CD4-positive, CD25-positive, alpha-beta regulatory T cell (primary cell): ENCODE results near the gene ST6GALNAC5. TPM values are rescaled to one million over a fixed set of nuclear protein-coding genes. Genes with fewer than 3 reads are reported as not detected.
A peak's percentile ranks its signal among the peaks of the same experiment; 100 is the strongest.

Experiments used
- ATAC-seq, 2 donors: fragments of 150-1000 bp; cut with Tn5 transposase; one replicate each; pipeline ENCODE4 v1.10.0; 2021; ENCODE audit warnings: low read depth in 2 of 2, moderate number of reproducible peaks in 2 of 2, moderate library complexity in 1 of 2
- DNase-seq, 3 donors: peaks; one replicate each; pipeline versions ENCODE4 v3.0.0 to v3.0.0-alpha.2; 2012 to 2022; ENCODE audit warnings: mixed read lengths in 1 of 3
- H3K27ac ChIP-seq: one replicate; pipeline ENCODE4 v1.7.0; 2013; ENCODE audit warnings: mild to moderate bottlenecking, low read length; ENCODE audit not compliant: insufficient read depth, poor library complexity, severe bottlenecking
- H3K27me3 ChIP-seq: one replicate; pipeline ENCODE4 v1.7.0; 2013; ENCODE audit warnings: low read length; ENCODE audit not compliant: control insufficient read depth, insufficient read depth
- H3K36me3 ChIP-seq: one replicate; pipeline ENCODE4 v1.7.0; 2013; ENCODE audit warnings: mild to moderate bottlenecking, low read length, moderate library complexity; ENCODE audit not compliant: control insufficient read depth, insufficient read depth
- H3K4me1 ChIP-seq: 2 replicates; pipeline ENCODE4 v1.7.0; 2013; ENCODE audit warnings: mild to moderate bottlenecking, low read length; ENCODE audit not compliant: insufficient read depth, control insufficient read depth, poor library complexity, severe bottlenecking
- H3K4me3 ChIP-seq: one replicate; pipeline ENCODE4 v1.7.0; 2013; ENCODE audit warnings: low read depth, mild to moderate bottlenecking, low read length, moderate library complexity
- H3K9me3 ChIP-seq, 2 experiments: 1 replicate in 1 of 2; 2 replicates in 1 of 2; pipeline ENCODE4 v1.7.0; 2013; ENCODE audit warnings: low read length in 2 of 2, mild to moderate bottlenecking in 1 of 2, moderate library complexity in 1 of 2; ENCODE audit not compliant: control insufficient read depth in 2 of 2
- H3K27ac Mint-ChIP-seq, 3 donors: one replicate each; pipeline ENCODE4 v1.8.0; 2020 to 2022; ENCODE audit warnings: mild to moderate bottlenecking in 3 of 3, mixed read lengths in 3 of 3, moderate library complexity in 2 of 3
- H3K27me3 Mint-ChIP-seq: one replicate; pipeline ENCODE4 v1.8.0; 2022; ENCODE audit warnings: mild to moderate bottlenecking, mixed read lengths
- H3K36me3 Mint-ChIP-seq: one replicate; pipeline ENCODE4 v1.8.0; 2020; ENCODE audit warnings: mixed read lengths
- H3K4me1 Mint-ChIP-seq, 4 donors: one replicate each; pipeline ENCODE4 v1.8.0; 2020 to 2022; ENCODE audit warnings: mixed read lengths in 4 of 4, mild to moderate bottlenecking in 1 of 4
- H3K4me3 Mint-ChIP-seq, 4 donors: one replicate each; pipeline ENCODE4 v1.8.0; 2020 to 2022; ENCODE audit warnings: mild to moderate bottlenecking in 4 of 4, mixed read lengths in 4 of 4, moderate library complexity in 3 of 4
- H3K9me3 Mint-ChIP-seq, 7 donors: one replicate each; pipeline ENCODE4 v1.8.0; 2020 to 2022; ENCODE audit warnings: mixed read lengths in 7 of 7, mild to moderate bottlenecking in 3 of 7, moderate library complexity in 2 of 7
- polyA plus RNA-seq, 4 donors: library from polyadenylated mRNA; unstranded; fragments of 300-500 nt; fragmentation: Illumina TruSeq; gene quantifications; one replicate each; pipeline ENCODE4 v1.2.3, GENCODE V29; 2021
- total RNA-seq: library from RNA; stranded (reverse); gene quantifications from one replicate; pipeline ENCODE4 v1.2.3, GENCODE V29; 2022

The ST6GALNAC5 gene
- total and polyA plus RNA-seq, 5 donors from 2014 or later: 0.30 TPM; not detected in 4

DNA sequence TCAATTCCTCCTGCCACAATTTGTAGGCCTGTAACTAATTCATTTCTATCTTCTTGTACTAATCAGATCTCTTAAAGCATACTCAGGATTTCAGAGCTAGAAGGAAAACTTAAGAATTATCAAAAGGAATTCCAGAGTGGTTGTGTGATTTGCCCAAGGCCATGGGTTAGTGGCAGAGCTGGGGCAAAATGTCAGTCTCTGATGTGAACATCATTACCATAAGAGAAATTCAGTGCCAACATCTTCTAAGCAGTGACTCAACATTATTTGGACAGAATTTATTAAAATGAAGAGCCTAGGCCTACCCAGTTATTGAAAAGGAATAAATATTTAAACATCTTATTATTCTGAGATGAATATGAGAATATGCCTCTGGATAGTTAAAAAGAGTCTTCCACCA lies 14.5 kb downstream of the ST6GALNAC5 start:
- Histone ChIP-seq H3K4me1 (no peaks in the 10 kb centered on the region), H3K9me3 (no peaks in the 10 kb centered on the region), H3K27me3 (no peaks in the 10 kb centered on the region), H3K4me3 (no peak overlapping the region), H3K27ac (no peak overlapping the region), H3K36me3 (no peaks in the 10 kb centered on the region)
- Mint-ChIP-seq H3K27ac (no peak overlapping the region), H3K4me1 (no peaks in the 10 kb centered on the region), H3K36me3 (no peaks in the 10 kb centered on the region), H3K4me3 (no peak overlapping the region), H3K9me3 (peaks cover 0 to 2% (median 0%) of the 10 kb centered on the region in 7 donors), H3K27me3 (peaks cover 4% of the 10 kb centered on the region)
- ATAC-seq: no peak
- no peak for DNase-seq

DNA sequence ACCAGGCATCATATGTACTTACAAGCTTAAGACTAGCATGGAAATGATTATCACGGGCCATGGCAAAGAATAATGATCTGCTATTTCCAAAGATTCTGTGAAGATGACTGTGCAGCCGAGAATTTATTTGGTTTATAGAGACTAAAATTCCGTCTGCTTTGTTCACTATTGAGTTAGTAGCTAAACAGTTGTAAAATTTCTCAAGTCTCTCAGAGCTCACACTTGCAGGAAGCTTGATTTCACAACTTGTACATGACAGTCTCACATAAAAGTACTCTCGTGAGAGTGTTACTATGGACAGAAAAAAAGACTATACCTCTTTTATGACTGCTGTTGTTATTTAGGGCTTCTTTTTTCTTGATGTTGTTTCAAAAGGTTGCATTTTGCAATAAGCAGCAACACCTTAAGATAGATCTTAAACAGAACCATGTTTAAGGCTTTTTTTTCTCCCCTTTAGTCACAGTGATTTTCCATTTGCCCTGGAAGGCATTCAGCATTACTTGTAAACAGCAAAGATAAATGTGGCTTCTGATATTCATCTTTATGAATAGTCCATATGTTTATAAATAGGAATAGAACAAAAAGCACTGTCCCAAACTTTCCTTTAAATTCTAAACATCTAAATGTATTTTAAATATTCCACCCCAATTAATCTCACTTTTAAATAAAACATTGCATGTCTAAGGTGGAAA lies 24.8 kb downstream of the ST6GALNAC5 start:
- no peaks in the 10 kb centered on the region for H3K36me3 Mint-ChIP-seq
- no peak overlapping the region for H3K4me3 ChIP-seq

DNA sequence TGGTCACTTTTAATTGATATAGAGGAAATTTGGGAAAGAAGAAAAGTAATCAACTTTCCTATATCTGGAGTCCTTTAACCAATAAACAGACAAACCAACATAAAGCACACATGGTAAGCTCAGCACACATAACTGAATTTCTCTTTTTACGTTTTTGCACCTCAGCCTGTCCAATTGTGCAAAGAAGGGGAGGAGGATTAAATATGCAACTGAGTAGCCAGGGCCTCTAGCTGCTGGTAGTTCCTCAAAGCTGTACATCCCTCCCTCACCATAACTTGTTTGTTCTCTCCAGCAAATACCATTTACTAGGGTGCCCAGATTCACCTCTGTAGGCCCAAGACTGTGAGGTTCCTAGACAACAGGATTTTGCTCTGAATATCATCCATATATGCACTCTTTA lies 25.4 kb downstream of the ST6GALNAC5 start:
- Histone ChIP-seq H3K27ac (no peak overlapping the region), H3K27me3 (peaks cover 4% of the 10 kb centered on the region)
- no peak overlapping the region for H3K4me3 Mint-ChIP-seq

More for the DNA sequence above, 24.8 kb downstream of the ST6GALNAC5 start:
- Histone ChIP-seq H3K27ac (no peak overlapping the region), H3K27me3 (peaks cover 4% of the 10 kb centered on the region), H3K9me3 (no peaks in the 10 kb centered on the region), H3K4me1 (no peaks in the 10 kb centered on the region), H3K36me3 (no peaks in the 10 kb centered on the region)
- DNase-seq (no peak), ATAC-seq (no peak)
- H3K27ac Mint-ChIP-seq: no peak overlapping the region
- H3K9me3 Mint-ChIP-seq: peaks cover 0 to 3% (median 0%) of the 10 kb centered on the region in 7 donors
- peaks cover 10% of the 10 kb centered on the region for H3K27me3 Mint-ChIP-seq
- no peaks in the 10 kb centered on the region for H3K4me1 Mint-ChIP-seq
- H3K4me3 Mint-ChIP-seq: no peak overlapping the region

DNA sequence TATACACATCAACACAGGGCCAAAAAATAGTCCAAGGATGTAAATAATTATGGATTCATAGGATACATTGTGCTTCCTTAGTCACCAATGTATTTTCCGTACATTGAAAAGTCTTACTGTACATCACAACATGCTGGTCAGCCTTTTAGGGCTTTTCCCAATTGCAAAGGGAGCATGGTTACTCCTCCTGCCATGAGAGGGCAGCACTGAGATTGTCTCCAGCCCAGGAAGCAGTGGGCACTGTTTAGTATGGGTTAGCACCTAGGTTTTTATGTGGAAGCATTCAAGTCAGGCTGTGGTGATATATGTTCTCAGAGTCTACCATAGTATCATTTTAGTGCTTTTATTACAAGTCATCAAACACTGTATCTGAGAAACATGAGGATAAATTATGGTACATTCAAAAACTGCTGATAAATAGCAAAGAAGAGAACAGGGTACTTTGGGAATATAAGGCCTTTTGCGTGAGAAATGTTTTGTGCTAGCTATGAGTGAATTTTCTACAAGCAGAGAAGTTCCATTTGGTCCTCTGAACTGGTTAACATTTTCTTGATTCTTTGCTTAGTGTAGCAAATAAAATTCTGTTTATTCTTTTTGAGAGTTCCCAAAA lies 34.0 kb downstream of the ST6GALNAC5 start:
- H3K9me3 Mint-ChIP-seq: no peaks in the 10 kb centered on the region
- Histone ChIP-seq H3K4me1 (no peaks in the 10 kb centered on the region), H3K27me3 (no peaks in the 10 kb centered on the region), H3K27ac (no peak overlapping the region), H3K36me3 (no peaks in the 10 kb centered on the region), H3K9me3 (no peaks in the 10 kb centered on the region), H3K4me3 (no peak overlapping the region)
- peak in 2 of 3 donors; percentile 19 to 56 for DNase-seq
- H3K4me1 Mint-ChIP-seq: peaks cover 0 to 2% (median 0%) of the 10 kb centered on the region in 4 donors
- H3K27me3 Mint-ChIP-seq: peaks cover 5% of the 10 kb centered on the region
- H3K4me3 Mint-ChIP-seq: no peak overlapping the region
- H3K36me3 Mint-ChIP-seq: no peaks in the 10 kb centered on the region
- H3K27ac Mint-ChIP-seq: no peak overlapping the region
- ATAC-seq: peak in 1 of 2 donors; percentile 50

More for the DNA sequence above, 25.4 kb downstream of the ST6GALNAC5 start:
- H3K4me3 ChIP-seq: no peak overlapping the region
- Mint-ChIP-seq H3K9me3 (peaks cover 0 to 3% (median 0%) of the 10 kb centered on the region in 7 donors), H3K4me1 (no peaks in the 10 kb centered on the region), H3K27ac (no peak overlapping the region), H3K27me3 (peaks cover 10% of the 10 kb centered on the region), H3K36me3 (no peaks in the 10 kb centered on the region)
- ATAC-seq (no peak), DNase-seq (no peak)
- H3K36me3 ChIP-seq: no peaks in the 10 kb centered on the region
- no peaks in the 10 kb centered on the region for H3K4me1 ChIP-seq
- no peaks in the 10 kb centered on the region for H3K9me3 ChIP-seq

DNA sequence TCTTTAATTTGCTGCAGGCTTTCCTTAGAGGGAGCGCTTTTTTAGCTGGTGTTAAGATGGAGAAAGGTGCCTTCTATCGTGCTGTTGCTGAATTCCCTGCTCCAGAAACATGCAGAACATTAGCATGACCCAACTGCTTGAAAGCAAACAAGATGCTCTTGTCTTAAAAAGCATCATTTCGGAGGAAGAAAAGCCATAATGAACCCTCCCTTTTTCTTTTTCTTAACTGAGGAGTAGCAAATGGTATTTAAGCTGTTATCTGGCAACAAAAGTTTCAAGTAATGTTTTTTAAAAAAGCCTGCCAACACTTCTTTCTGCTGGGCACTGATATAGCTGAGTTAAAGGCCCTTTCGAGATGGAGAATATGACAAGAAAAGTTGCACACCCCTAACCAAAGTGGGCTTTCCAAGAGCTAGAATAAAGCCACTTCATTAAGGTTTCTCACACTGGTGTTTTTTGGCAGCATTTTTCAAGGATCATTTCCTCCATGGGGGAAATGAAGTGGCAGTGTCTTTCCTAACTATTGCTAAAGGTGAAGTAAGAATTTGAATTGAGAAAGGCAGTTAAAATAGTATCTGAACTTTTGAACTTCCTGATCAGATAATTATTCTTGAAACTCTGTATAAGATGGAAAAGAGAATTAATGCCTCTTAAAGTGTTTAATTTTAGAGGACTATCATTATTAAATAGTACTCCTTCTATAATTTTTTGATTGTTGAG lies 38.8 kb downstream of the ST6GALNAC5 start:
- Mint-ChIP-seq H3K4me3 (no peak overlapping the region), H3K9me3 (peaks cover 0 to 7% (median 1%) of the 10 kb centered on the region in 7 donors), H3K4me1 (peaks cover 0 to 2% (median 0%) of the 10 kb centered on the region in 4 donors), H3K27ac (no peak overlapping the region), H3K27me3 (no peaks in the 10 kb centered on the region), H3K36me3 (no peaks in the 10 kb centered on the region)
- no peaks in the 10 kb centered on the region for H3K36me3 ChIP-seq
- DNase-seq: no peak
- no peaks in the 10 kb centered on the region for H3K9me3 ChIP-seq
- H3K4me3 ChIP-seq: no peak overlapping the region
- ATAC-seq: no peak
- H3K27me3 ChIP-seq: no peaks in the 10 kb centered on the region
- no peaks in the 10 kb centered on the region for H3K4me1 ChIP-seq
- H3K27ac ChIP-seq: no peak overlapping the region

DNA sequence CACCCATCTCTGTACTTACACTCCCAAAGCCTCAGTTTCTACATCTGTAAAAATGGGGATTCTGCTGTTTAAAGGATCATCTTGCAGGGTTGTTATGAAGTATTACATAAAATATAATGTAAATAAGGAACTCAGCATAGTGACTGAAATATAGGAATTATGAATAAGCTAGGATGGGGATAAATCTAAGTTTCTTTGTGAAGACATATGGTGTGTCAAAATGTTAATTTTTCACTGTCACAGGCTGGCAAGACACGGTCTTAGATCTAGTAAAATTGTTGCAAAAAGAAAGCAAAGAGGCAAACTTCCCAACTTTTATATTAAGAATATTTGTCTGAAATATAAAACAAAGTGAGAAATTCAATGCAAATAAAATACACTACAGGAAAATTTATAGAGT lies 42.0 kb downstream of the ST6GALNAC5 start:
- Mint-ChIP-seq H3K36me3 (no peaks in the 10 kb centered on the region), H3K4me1 (no peaks in the 10 kb centered on the region), H3K4me3 (no peak overlapping the region), H3K9me3 (peaks cover 0 to 9% (median 2%) of the 10 kb centered on the region in 7 donors), H3K27me3 (no peaks in the 10 kb centered on the region), H3K27ac (no peak overlapping the region)
- ATAC-seq (no peak), DNase-seq (no peak)
- no peaks in the 10 kb centered on the region for H3K36me3 ChIP-seq
- H3K27ac ChIP-seq: no peak overlapping the region
- no peaks in the 10 kb centered on the region for H3K4me1 ChIP-seq
- H3K27me3 ChIP-seq: no peaks in the 10 kb centered on the region
- no peak overlapping the region for H3K4me3 ChIP-seq
- no peaks in the 10 kb centered on the region for H3K9me3 ChIP-seq

DNA sequence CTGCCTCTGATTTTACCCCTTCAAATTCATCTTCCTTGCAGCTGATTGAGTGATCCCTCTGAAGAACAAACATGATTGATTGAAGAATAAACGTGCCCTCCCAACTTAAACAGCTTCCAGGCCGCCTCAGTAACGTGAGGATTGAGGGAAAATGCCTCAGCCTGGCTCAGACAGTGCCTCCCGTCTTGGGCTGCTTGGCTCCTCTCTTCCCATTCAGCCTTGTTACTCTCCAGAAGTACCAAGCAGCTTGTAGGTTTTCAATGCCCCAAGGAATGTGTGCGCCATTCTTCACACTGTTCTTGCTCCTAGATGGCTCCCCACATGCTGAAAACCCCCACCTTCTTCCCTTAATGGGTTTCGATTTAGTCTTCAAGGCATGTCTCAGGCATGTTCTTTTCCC lies 51.8 kb downstream of the ST6GALNAC5 start:
- no peak overlapping the region for H3K27ac ChIP-seq
- no peaks in the 10 kb centered on the region for H3K9me3 ChIP-seq
- Mint-ChIP-seq H3K9me3 (peaks cover 0 to 2% (median 0%) of the 10 kb centered on the region in 7 donors), H3K4me3 (no peak overlapping the region), H3K4me1 (no peaks in the 10 kb centered on the region), H3K27me3 (peaks cover 9% of the 10 kb centered on the region), H3K36me3 (no peaks in the 10 kb centered on the region), H3K27ac (no peak overlapping the region)
- ATAC-seq (no peak), DNase-seq (no peak)
- H3K4me3 ChIP-seq: no peak overlapping the region
- H3K36me3 ChIP-seq: no peaks in the 10 kb centered on the region
- no peaks in the 10 kb centered on the region for H3K27me3 ChIP-seq
- H3K4me1 ChIP-seq: no peaks in the 10 kb centered on the region
